Parathyroid adenoma (tissue), 2 donors: ENCODE results near the gene CHST9.

ENCODE experiments used
- H2AFZ ChIP-seq: fragments of 300-600 bp; sonication (generic); one replicate; pipeline ENCODE4 v1.7.0; 2017; ENCODE audit warnings: antibody characterized with exemption, mild to moderate bottlenecking
- H3K27ac ChIP-seq: fragments of 300-600 bp; sonication (generic); one replicate; pipeline ENCODE4 v1.7.0; 2017
- H3K27me3 ChIP-seq: fragments of 300-600 bp; sonication (generic); one replicate; pipeline ENCODE4 v1.7.0; 2017; ENCODE audit warnings: low read length; ENCODE audit not compliant: control insufficient read depth, insufficient read depth
- H3K36me3 ChIP-seq: fragments of 300-600 bp; sonication (generic); one replicate; pipeline ENCODE4 v1.7.0; 2017; ENCODE audit warnings: low read length; ENCODE audit not compliant: control insufficient read depth, insufficient read depth
- H3K4me1 ChIP-seq: fragments of 300-600 bp; sonication (generic); one replicate; pipeline ENCODE4 v1.7.0; 2017; ENCODE audit warnings: control low read depth
- H3K4me2 ChIP-seq: fragments of 300-600 bp; sonication (generic); one replicate; pipeline ENCODE4 v1.7.0; 2017; ENCODE audit warnings: low read length
- H3K4me3 ChIP-seq: fragments of 300-600 bp; sonication (generic); one replicate; pipeline ENCODE4 v1.7.0; 2017; ENCODE audit warnings: low read depth, low read length
- H3K79me2 ChIP-seq: fragments of 300-600 bp; sonication (generic); one replicate; pipeline ENCODE4 v1.7.0; 2017; ENCODE audit warnings: control low read depth
- H3K9ac ChIP-seq: fragments of 300-600 bp; sonication (generic); one replicate; pipeline ENCODE4 v1.7.0; 2017; ENCODE audit warnings: mild to moderate bottlenecking
- H3K9me3 ChIP-seq: fragments of 300-600 bp; sonication (generic); one replicate; pipeline ENCODE4 v1.7.0; 2017; ENCODE audit warnings: low read length; ENCODE audit not compliant: control insufficient read depth
- CTCF ChIP-seq: fragments of 300-600 bp; sonication (generic); IDR thresholded peaks from one replicate; pipeline ENCODE4 v1.7.0; 2017; ENCODE audit warnings: antibody characterized with exemption, mild to moderate bottlenecking
- donor health status: primary hyperparathyroidism.

Gene CHST9

GRCh38 chr18:27042177-27042576 is 142.9 kb downstream of the CHST9 start:
- Histone ChIP-seq H3K4me3 (no peak overlapping the region), H2AFZ (no peak overlapping the region), H3K9ac (no peak overlapping the region), H3K27ac (no peak overlapping the region), H3K36me3 (no peaks in the 10 kb centered on the region), H3K4me2 (no peak overlapping the region), H3K79me2 (no peaks in the 10 kb centered on the region), H3K4me1 (no peaks in the 10 kb centered on the region), H3K27me3 (no peaks in the 10 kb centered on the region), H3K9me3 (no peaks in the 10 kb centered on the region)
- TF ChIP-seq CTCF: no peak

- Histone ChIP-seq H2AFZ (no peak overlapping the region), H3K27ac (no peak overlapping the region), H3K9me3 (no peaks in the 10 kb centered on the region), H3K36me3 (no peaks in the 10 kb centered on the region), H3K4me3 (no peak overlapping the region), H3K79me2 (no peaks in the 10 kb centered on the region), H3K27me3 (no peaks in the 10 kb centered on the region), H3K4me1 (no peaks in the 10 kb centered on the region), H3K9ac (no peak overlapping the region), H3K4me2 (no peak overlapping the region)
- no peak for TF ChIP-seq CTCF
Observed at GRCh38 chr18:27040796-27041195, 144.3 kb downstream of the CHST9 start.

GRCh38 chr18:27033722-27034121 is 151.4 kb downstream of the CHST9 start:
- Histone ChIP-seq H3K9me3 (no peaks in the 10 kb centered on the region), H3K36me3 (no peaks in the 10 kb centered on the region), H3K9ac (no peak overlapping the region), H3K4me3 (no peak overlapping the region), H2AFZ (no peak overlapping the region), H3K4me2 (no peak overlapping the region), H3K27ac (no peak overlapping the region), H3K4me1 (no peaks in the 10 kb centered on the region), H3K27me3 (no peaks in the 10 kb centered on the region), H3K79me2 (no peaks in the 10 kb centered on the region)
- TF ChIP-seq CTCF: no peak

GRCh38 chr18:27030421-27030820 is 154.7 kb downstream of the CHST9 start:
- H3K27me3 ChIP-seq: no peaks in the 10 kb centered on the region
- no peak overlapping the region for H3K4me2 ChIP-seq
- H3K9ac ChIP-seq: no peak overlapping the region
- no peaks in the 10 kb centered on the region for H3K36me3 ChIP-seq
- H3K79me2 ChIP-seq: no peaks in the 10 kb centered on the region
- H3K4me3 ChIP-seq: no peak overlapping the region
- no peak overlapping the region for H2AFZ ChIP-seq
- H3K27ac ChIP-seq: no peak overlapping the region
- no peaks in the 10 kb centered on the region for H3K4me1 ChIP-seq
- H3K9me3 ChIP-seq: no peaks in the 10 kb centered on the region
- TF ChIP-seq CTCF: no peak

GRCh38 chr18:27022477-27022876 is 162.6 kb downstream of the CHST9 start:
- no peak overlapping the region for H3K27ac ChIP-seq
- H3K27me3 ChIP-seq: no peaks in the 10 kb centered on the region
- TF ChIP-seq CTCF: no peak
- H3K4me2 ChIP-seq: no peak overlapping the region
- no peak overlapping the region for H3K4me3 ChIP-seq
- H3K9ac ChIP-seq: no peak overlapping the region
- H3K9me3 ChIP-seq: no peaks in the 10 kb centered on the region
- no peaks in the 10 kb centered on the region for H3K79me2 ChIP-seq
- H2AFZ ChIP-seq: no peak overlapping the region
- H3K4me1 ChIP-seq: no peaks in the 10 kb centered on the region
- H3K36me3 ChIP-seq: no peaks in the 10 kb centered on the region
